Stomach (tissue), 9 donors: ENCODE results near the gene NF1. TPM values are rescaled to one million over a fixed set of nuclear protein-coding genes. Genes with fewer than 3 reads are reported as not detected.

ENCODE experiments used
- DNase-seq, 2 donors: peaks; one replicate each; pipeline versions ENCODE4 v3.0.0 to v3.0.0-alpha.2; 2013 to 2019
- H3K27ac ChIP-seq, 5 donors: fragments of 200-600 bp in 4 of 5; sonication (generic) in 4 of 5; one replicate each; pipeline ENCODE4 v1.5.1; 2013 to 2019; ENCODE audit warnings: mild to moderate bottlenecking in 1 of 5, moderate library complexity in 1 of 5
- H3K27me3 ChIP-seq, 3 donors: fragments of 200-600 bp; sonication (generic); one replicate each; pipeline ENCODE4 v1.5.1; 2017 to 2019; ENCODE audit warnings: mixed run types in 1 of 3
- H3K36me3 ChIP-seq, 4 donors: fragments of 200-600 bp; sonication (generic); 1 replicate in 3 of 4; 2 replicates in 1 of 4; pipeline ENCODE4 v1.5.1; 2016 to 2019
- H3K4me1 ChIP-seq, 4 donors: fragments of 200-600 bp; sonication (generic); one replicate each; pipeline ENCODE4 v1.5.1; 2016 to 2019
- H3K4me3 ChIP-seq, 4 donors: fragments of 200-600 bp; sonication (generic) in 3 of 4; one replicate each; pipeline ENCODE4 v1.5.1; 2016 to 2019; ENCODE audit warnings: mild to moderate bottlenecking in 1 of 4
- H3K9me3 ChIP-seq, 4 donors: fragments of 200-600 bp; sonication (generic); one replicate each; pipeline ENCODE4 v1.5.1; 2016 to 2019
- CTCF ChIP-seq, 7 experiments: fragments of 450-650 bp in 4 of 7; fragments of 200-600 bp in 3 of 7; sonication (generic) in 3 of 7; IDR thresholded peaks; one replicate each; pipeline ENCODE4 v1.5.1; 2016 to 2019; ENCODE audit warnings: antibody characterized with exemption in 7 of 7, control low read depth in 2 of 7, mild to moderate bottlenecking in 1 of 7
- EP300 ChIP-seq: sonication (generic); formaldehyde crosslinking; IDR thresholded peaks from one replicate; pipeline ENCODE4 v1.6.1; 2017; ENCODE audit warnings: antibody characterized with exemption
- POLR2A ChIP-seq, 4 donors: fragments of 450-650 bp; IDR thresholded peaks; one replicate each; pipeline ENCODE4 v1.6.1; 2016; ENCODE audit warnings: antibody characterized with exemption in 4 of 4, control low read depth in 2 of 4, mild to moderate bottlenecking in 1 of 4, moderate library complexity in 1 of 4
- POLR2AphosphoS5 ChIP-seq, 3 donors: sonication (generic); formaldehyde crosslinking; IDR thresholded peaks; one replicate each; pipeline ENCODE4 v1.6.1; 2016; ENCODE audit warnings: antibody characterized with exemption in 3 of 3
- WGBS, 5 donors: extraction: QIAGEN DNeasy Blood & Tissue Kit in 3 of 5; methylation state at CpG; one replicate each; pipeline versions ENCODE4 v1.1.5 to v1.1.7; 2013 to 2018; 5-methylcytosine and 5-hydroxymethylcytosine counted together
- intact Hi-C: fragments of 100-400 bp; cut with DNase I; formaldehyde crosslinking; loops from one replicate; pipeline ENCODE4 v1.15.1; 2023; ENCODE audit warnings: low total_unique reads
- polyA plus RNA-seq, 3 donors: library from polyadenylated mRNA; stranded (reverse); fragments of 200-250 nt; gene quantifications; one replicate each; pipeline ENCODE4 v1.2.3, GENCODE V29; 2013
- small RNA-seq, 4 donors: library from RNA; depleted of rRNA; stranded (forward); fragments of <200 nt; gene quantifications; one replicate each; pipeline ENCODE3, GENCODE V24; 2016
- total RNA-seq, 5 donors: library from RNA; depleted of rRNA; stranded (reverse); fragments of >200 nt; gene quantifications; one replicate each; pipeline versions ENCODE4 v1.1.0 to v1.2.3, GENCODE V29; 2014 to 2016
- donor health status: healthy with polysubstance abuse.
- donor health status: Bipolar disorder and iron deficiency.
- donor health status: healthy.

NF1 gene
- total and polyA plus RNA-seq, 8 donors: 5.2 to 108 (median 50.5) TPM

GRCh38 chr17:31422443-31422842, 327.7 kb downstream of the NF1 start:
- Histone ChIP-seq H3K4me1 (peaks cover 5 to 11% (median 6%) of the 10 kb centered on the region in 4 donors), H3K4me3 (no peak overlapping the region), H3K36me3 (no peaks in the 10 kb centered on the region), H3K9me3 (peaks cover 0 to 4% (median 0%) of the 10 kb centered on the region in 4 donors), H3K27ac (no peak overlapping the region), H3K27me3 (peaks cover 0 to 24% (median 0%) of the 10 kb centered on the region in 3 donors)
- no peak for DNase-seq
- WGBS, 5 donors: 77 to 88% (median 82%) methylated on average over 3 of the region's 3 CpGs
- intact Hi-C loops: no loop called here
- TF ChIP-seq CTCF (IDR thresholded peaks at IDR 0.05) (no peak), POLR2A (IDR thresholded peaks at IDR 0.05) (no peak), EP300 (no peak)

- no peak for DNase-seq
- no peak overlapping the region for H3K27ac ChIP-seq
- peaks cover 0 to 4% (median 0%) of the 10 kb centered on the region in 4 donors for H3K9me3 ChIP-seq
- H3K27me3 ChIP-seq: peaks cover 0 to 47% (median 0%) of the 10 kb centered on the region in 3 donors
- no peaks in the 10 kb centered on the region for H3K36me3 ChIP-seq
- 43 to 61% (median 52%) methylated on average over 5 of the region's 5 CpGs for WGBS, 5 donors
- TF ChIP-seq CTCF (IDR thresholded peaks at IDR 0.05) (no peak), EP300 (no peak), POLR2AphosphoS5 (IDR thresholded peaks at IDR 0.05) (no peak), POLR2A (IDR thresholded peaks at IDR 0.05) (no peak)
- H3K4me1 ChIP-seq: peaks cover 5 to 11% (median 6%) of the 10 kb centered on the region in 4 donors
- intact Hi-C loops: no loop called here
- H3K4me3 ChIP-seq: no peak overlapping the region
These were observed 330.1 kb downstream of the NF1 start for GRCh38 chr17:31424944-31425281.

- TF ChIP-seq POLR2A (IDR thresholded peaks at IDR 0.05): no peak
- TF ChIP-seq CTCF (IDR thresholded peaks at IDR 0.05): no peak
- no peak for TF ChIP-seq EP300
- TF ChIP-seq POLR2AphosphoS5 (IDR thresholded peaks at IDR 0.05): no peak
These were observed 330.7 kb downstream of the NF1 start for GRCh38 chr17:31425282-31426040.

More at GRCh38 chr17:31425282-31426040, 330.7 kb downstream of the NF1 start:
- Histone ChIP-seq H3K27me3 (peaks cover 0 to 52% (median 0%) of the 10 kb centered on the region in 3 donors), H3K36me3 (no peaks in the 10 kb centered on the region), H3K4me1 (peaks cover 5 to 11% (median 6%) of the 10 kb centered on the region in 4 donors), H3K9me3 (peaks cover 0 to 4% (median 0%) of the 10 kb centered on the region in 4 donors), H3K27ac (no peak overlapping the region), H3K4me3 (no peak overlapping the region)
- 16 to 26% (median 25%) methylated on average over 10 to 17 of the region's 17 CpGs for WGBS, 5 donors
- peak; percentile 31 to 61 for DNase-seq
- intact Hi-C loops: no loop called here

Small RNAs within 50 kb of the gene (small RNA-seq; reads per million reads assigned to genes)
- 0 to 0.07 (median 0) reads per million in 4 donors for gene MIR4733

Other genes with a start within 250 kb of the NF1 start
- gene TEFM, start 188.7 kb upstream of the NF1 start, total RNA-seq: 10 to 100 TPM in 4 of 5 donors, 1 to 10 TPM in 1; 6.4 to 40.3 (median 24.1) TPM
- gene TEFM, start 188.7 kb upstream of the NF1 start, polyA plus RNA-seq: 10 to 100 TPM in 1 of 3 donors, 1 to 10 TPM in 2; 5.9 to 13.3 (median 7.9) TPM
- 10 to 100 TPM in 1 of 5 donors, 1 to 10 TPM in 3, not detected in 1; 4.6 to 28.7 (median 8.4) TPM for gene ADAP2, start 173.0 kb upstream of the NF1 start, total RNA-seq
- gene ADAP2, start 173.0 kb upstream of the NF1 start, polyA plus RNA-seq: 10 to 100 TPM in 1 of 3 donors, 1 to 10 TPM in 2; 1.8 to 10.0 (median 6.1) TPM
- gene RNF135, start 123.9 kb upstream of the NF1 start, total RNA-seq: 10 to 100 TPM in 1 of 5 donors, 1 to 10 TPM in 4; 1.8 to 18.7 (median 7.0) TPM
- 10 to 100 TPM; 11.5 to 15.0 (median 13.0) TPM for gene RNF135, start 123.9 kb upstream of the NF1 start, polyA plus RNA-seq
- 1 to 10 TPM in 1 of 5 donors, not detected in 4; 1.5 TPM for gene OMG, start 202.3 kb downstream of the NF1 start, total RNA-seq
- gene OMG, start 202.3 kb downstream of the NF1 start, polyA plus RNA-seq: 1 to 10 TPM in 1 of 3 donors, under 1 TPM in 2; 0.50 to 5.7 (median 0.75) TPM
- gene EVI2B, start 219.1 kb downstream of the NF1 start, total RNA-seq: 10 to 100 TPM in 1 of 5 donors, 1 to 10 TPM in 4; 1.5 to 21.3 (median 9.8) TPM
- gene EVI2B, start 219.1 kb downstream of the NF1 start, polyA plus RNA-seq: 1 to 10 TPM; 4.4 to 7.6 (median 4.6) TPM
- 1 to 10 TPM in 2 of 5 donors, not detected in 3; 4.5 to 8.8 TPM for gene EVI2A, start 226.6 kb downstream of the NF1 start, total RNA-seq
- 10 to 100 TPM in 1 of 3 donors, 1 to 10 TPM in 2; 4.4 to 14.5 (median 5.4) TPM for gene EVI2A, start 226.6 kb downstream of the NF1 start, polyA plus RNA-seq